Ishikawa (cell line): ENCODE measurements around the gene SELENOT.

Experiments
- CEBPB ChIP-seq: IDR thresholded peaks from 2 replicates; pipeline ENCODE4 v1.6.1; 2012
- CREB1 ChIP-seq: IDR thresholded peaks from 2 replicates; pipeline ENCODE4 v1.6.1; 2012; ENCODE audit warnings: low read depth
- EGR1 ChIP-seq: IDR thresholded peaks from 2 replicates; pipeline ENCODE4 v1.6.1; 2012
- EP300 ChIP-seq: IDR thresholded peaks from 2 replicates; pipeline ENCODE4 v1.6.1; 2012; ENCODE audit warnings: borderline replicate concordance
- FOXM1 ChIP-seq: IDR thresholded peaks from 2 replicates; pipeline ENCODE4 v1.6.1; 2012; ENCODE audit warnings: low read depth, borderline replicate concordance
- NFIC ChIP-seq: IDR thresholded peaks from 2 replicates; pipeline ENCODE4 v1.6.1; 2012
- RAD21 ChIP-seq: IDR thresholded peaks from 2 replicates; pipeline ENCODE4 v1.6.1; 2012; ENCODE audit warnings: low read depth
- TAF1 ChIP-seq: IDR thresholded peaks from 2 replicates; pipeline ENCODE4 v1.6.1; 2012; ENCODE audit warnings: low read depth, mild to moderate bottlenecking
- TCF12 ChIP-seq: IDR thresholded peaks from 2 replicates; pipeline ENCODE4 v1.6.1; 2012; ENCODE audit warnings: low read depth
- TEAD4 ChIP-seq: IDR thresholded peaks from 2 replicates; pipeline ENCODE4 v1.6.1; 2012
- YY1 ChIP-seq: IDR thresholded peaks from 2 replicates; pipeline ENCODE4 v1.6.1; 2012; ENCODE audit warnings: low read depth
- ZBTB7A ChIP-seq: IDR thresholded peaks from 2 replicates; pipeline ENCODE4 v1.6.1; 2012; ENCODE audit warnings: low read depth
- TF ChIP-seq, protein P1 (sequence below): IDR thresholded peaks from 2 replicates; pipeline ENCODE4 v1.6.1; 2012
- TF ChIP-seq, protein P2 (sequence below): IDR thresholded peaks from 2 replicates; pipeline ENCODE4 v1.6.1; 2012
- TF ChIP-seq, protein P3 (sequence below): IDR thresholded peaks from 2 replicates; pipeline ENCODE4 v1.6.1; 2012; ENCODE audit warnings: low read depth, mild to moderate bottlenecking

Gene SELENOT

DNA sequence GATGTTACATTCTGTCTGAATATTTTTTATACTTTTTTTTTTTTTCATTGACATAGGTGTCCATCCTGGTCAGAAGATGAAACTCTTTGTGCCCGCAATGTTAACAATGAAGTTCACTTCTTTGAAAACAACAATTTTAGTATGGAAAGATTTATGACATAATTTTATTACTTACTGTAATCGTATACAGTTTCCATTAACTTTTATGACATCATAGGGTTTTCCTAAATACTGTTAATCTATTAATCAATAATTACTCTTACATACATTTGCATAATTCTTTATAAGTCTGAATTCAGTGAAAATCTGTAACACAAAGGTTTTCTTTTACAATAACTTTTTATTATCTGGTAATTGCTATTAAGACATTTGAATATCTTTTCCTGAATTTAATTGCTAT, 38.9 kb upstream of the SELENOT start:
- TF ChIP-seq, protein P1, sequence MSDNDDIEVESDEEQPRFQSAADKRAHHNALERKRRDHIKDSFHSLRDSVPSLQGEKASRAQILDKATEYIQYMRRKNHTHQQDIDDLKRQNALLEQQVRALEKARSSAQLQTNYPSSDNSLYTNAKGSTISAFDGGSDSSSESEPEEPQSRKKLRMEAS: no peak
- no peak for TF ChIP-seq NFIC
- TF ChIP-seq TAF1: no peak
- no peak for TF ChIP-seq TCF12
- no peak for TF ChIP-seq EGR1
- TF ChIP-seq FOXM1: no peak
- no peak for TF ChIP-seq ZBTB7A
- TF ChIP-seq, protein P2, sequence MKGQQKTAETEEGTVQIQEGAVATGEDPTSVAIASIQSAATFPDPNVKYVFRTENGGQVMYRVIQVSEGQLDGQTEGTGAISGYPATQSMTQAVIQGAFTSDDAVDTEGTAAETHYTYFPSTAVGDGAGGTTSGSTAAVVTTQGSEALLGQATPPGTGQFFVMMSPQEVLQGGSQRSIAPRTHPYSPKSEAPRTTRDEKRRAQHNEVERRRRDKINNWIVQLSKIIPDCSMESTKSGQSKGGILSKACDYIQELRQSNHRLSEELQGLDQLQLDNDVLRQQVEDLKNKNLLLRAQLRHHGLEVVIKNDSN: no peak
- no peak for TF ChIP-seq CREB1
- no peak for TF ChIP-seq RAD21
- TF ChIP-seq YY1: no peak
- no peak for TF ChIP-seq CEBPB
- TF ChIP-seq TEAD4: no peak
- TF ChIP-seq, protein P3, sequence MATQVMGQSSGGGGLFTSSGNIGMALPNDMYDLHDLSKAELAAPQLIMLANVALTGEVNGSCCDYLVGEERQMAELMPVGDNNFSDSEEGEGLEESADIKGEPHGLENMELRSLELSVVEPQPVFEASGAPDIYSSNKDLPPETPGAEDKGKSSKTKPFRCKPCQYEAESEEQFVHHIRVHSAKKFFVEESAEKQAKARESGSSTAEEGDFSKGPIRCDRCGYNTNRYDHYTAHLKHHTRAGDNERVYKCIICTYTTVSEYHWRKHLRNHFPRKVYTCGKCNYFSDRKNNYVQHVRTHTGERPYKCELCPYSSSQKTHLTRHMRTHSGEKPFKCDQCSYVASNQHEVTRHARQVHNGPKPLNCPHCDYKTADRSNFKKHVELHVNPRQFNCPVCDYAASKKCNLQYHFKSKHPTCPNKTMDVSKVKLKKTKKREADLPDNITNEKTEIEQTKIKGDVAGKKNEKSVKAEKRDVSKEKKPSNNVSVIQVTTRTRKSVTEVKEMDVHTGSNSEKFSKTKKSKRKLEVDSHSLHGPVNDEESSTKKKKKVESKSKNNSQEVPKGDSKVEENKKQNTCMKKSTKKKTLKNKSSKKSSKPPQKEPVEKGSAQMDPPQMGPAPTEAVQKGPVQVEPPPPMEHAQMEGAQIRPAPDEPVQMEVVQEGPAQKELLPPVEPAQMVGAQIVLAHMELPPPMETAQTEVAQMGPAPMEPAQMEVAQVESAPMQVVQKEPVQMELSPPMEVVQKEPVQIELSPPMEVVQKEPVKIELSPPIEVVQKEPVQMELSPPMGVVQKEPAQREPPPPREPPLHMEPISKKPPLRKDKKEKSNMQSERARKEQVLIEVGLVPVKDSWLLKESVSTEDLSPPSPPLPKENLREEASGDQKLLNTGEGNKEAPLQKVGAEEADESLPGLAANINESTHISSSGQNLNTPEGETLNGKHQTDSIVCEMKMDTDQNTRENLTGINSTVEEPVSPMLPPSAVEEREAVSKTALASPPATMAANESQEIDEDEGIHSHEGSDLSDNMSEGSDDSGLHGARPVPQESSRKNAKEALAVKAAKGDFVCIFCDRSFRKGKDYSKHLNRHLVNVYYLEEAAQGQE: no peak
- TF ChIP-seq EP300: no peak

DNA sequence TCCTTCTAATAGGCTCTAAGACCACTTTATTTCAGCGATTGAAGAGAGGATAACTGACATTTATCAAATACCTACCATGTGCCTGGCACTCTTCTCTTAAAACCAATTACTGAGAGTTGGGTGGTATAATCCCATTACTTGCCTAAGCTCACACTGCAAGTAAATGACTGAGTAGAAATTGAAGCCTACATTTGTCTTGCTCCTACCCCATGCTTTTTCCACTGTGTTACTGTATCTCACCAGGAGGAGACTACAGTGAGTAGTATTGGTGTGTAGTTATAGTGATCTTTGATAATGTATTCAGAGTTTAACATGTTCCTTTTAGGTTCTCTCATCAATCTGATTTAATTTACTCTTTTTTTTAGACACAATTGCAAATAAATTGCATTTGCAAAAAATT, 35.8 kb upstream of the SELENOT start:
- no peak for TF ChIP-seq TAF1
- no peak for TF ChIP-seq RAD21
- TF ChIP-seq EP300: no peak
- TF ChIP-seq, protein P1: no peak
- no peak for TF ChIP-seq TEAD4

DNA sequence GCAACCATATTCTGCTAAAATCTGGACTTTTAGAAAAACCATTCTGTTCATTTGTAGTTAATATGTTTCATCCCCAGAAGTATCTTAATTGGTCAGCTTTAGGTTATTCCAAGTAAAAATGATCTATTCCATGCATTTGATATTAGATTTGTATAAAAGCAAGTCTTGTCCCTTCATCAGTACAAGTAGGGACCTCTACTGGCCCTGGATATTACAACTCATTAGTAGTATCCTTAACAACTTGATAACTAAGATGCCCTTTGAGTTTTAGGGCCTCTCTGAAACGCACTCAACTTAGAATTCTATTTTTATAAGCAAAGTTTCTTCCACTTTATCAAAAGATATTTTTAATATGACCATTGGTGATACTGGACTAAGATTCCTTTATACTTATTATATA, 25.3 kb upstream of the SELENOT start:
- TF ChIP-seq NFIC (no peak), RAD21 (no peak), EP300 (no peak), YY1 (no peak), ZBTB7A (no peak), TCF12 (no peak), CREB1 (no peak), TAF1 (no peak), EGR1 (no peak), TEAD4 (no peak)
- TF ChIP-seq, protein P3: no peak
- TF ChIP-seq, protein P1: no peak
- TF ChIP-seq, protein P2: no peak

DNA sequence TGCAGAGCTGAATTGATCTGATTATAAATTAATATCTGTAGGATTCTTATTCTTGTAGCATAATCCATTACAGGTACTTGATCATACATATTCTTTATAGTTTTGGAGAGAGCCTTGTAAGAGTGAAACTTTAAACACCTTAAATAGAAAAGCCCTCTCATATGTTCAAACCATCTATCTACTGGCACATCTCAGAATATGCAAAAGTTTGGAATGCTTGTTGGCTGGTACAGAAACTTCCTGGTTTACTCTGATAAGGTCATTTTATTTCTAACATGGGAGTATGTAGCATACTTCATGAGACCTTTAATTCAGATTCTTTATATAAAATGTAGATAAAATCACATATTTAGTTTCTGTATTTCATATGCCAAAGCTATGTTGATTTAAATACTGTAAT, 21.9 kb upstream of the SELENOT start:
- no peak for TF ChIP-seq RAD21
- no peak for TF ChIP-seq NFIC
- no peak for TF ChIP-seq EGR1
- TF ChIP-seq CEBPB: no peak
- TF ChIP-seq ZBTB7A: no peak
- no peak for TF ChIP-seq CREB1
- TF ChIP-seq, protein P2: no peak
- TF ChIP-seq TAF1: no peak
- no peak for TF ChIP-seq EP300
- no peak for TF ChIP-seq FOXM1
- no peak for TF ChIP-seq YY1
- no peak for TF ChIP-seq TCF12

DNA sequence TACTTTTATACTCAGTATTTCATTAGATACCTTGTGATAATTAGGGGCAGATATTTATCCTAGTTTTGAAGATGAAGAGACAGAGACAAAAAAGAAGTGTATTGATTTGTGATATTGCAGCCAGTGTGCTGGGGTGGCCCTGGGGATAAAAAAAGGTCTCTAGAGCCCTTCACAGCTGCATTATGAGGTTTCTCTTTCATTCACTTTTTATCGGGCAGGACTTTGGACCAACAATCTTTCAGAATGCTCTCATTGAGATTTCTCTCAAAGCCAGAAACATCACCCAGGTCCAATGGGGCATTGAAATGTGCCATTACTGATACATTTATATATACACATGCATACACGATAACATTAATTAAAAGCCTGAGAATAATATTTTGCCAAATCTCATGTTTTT, 20.5 kb upstream of the SELENOT start:
- TF ChIP-seq TAF1 (no peak), NFIC (no peak), TEAD4 (no peak), CEBPB (no peak), FOXM1 (no peak)
- TF ChIP-seq, protein P3: no peak
